Measurements from ENCODE around the gene EPHA8.

EPHA8 gene

GRCh38 chr1:22585471-22585870, 22.2 kb downstream of the EPHA8 start:
- Histone ChIP-seq H3K4me1 (no peaks in the 10 kb centered on the region), H3K79me2 (no peaks in the 10 kb centered on the region), H3K9me3 (ENCODE audit: control insufficient read depth, low read length) (no peaks in the 10 kb centered on the region), H3K9ac (no peak overlapping the region), H3K4me2 (ENCODE audit: low read length) (no peak overlapping the region), H2AFZ (no peak overlapping the region), H3K4me3 (ENCODE audit: low read depth, low read length) (no peak overlapping the region), H3K27ac (no peak overlapping the region), H3K27me3 (ENCODE audit: control insufficient read depth, insufficient read depth, low read length) (no peaks in the 10 kb centered on the region), H3K36me3 (ENCODE audit: control insufficient read depth, insufficient read depth, low read length) (no peaks in the 10 kb centered on the region)
- no peak for TF ChIP-seq CTCF (IDR thresholded peaks at IDR 0.05)

- no peak overlapping the region for H3K4me2 ChIP-seq (ENCODE audit: low read length)
- no peaks in the 10 kb centered on the region for H3K9me3 ChIP-seq (ENCODE audit: control insufficient read depth, low read length)
- H3K27me3 ChIP-seq (ENCODE audit: control insufficient read depth, insufficient read depth, low read length) = no peaks in the 10 kb centered on the region
- no peak overlapping the region for H2AFZ ChIP-seq
- H3K79me2 ChIP-seq = no peaks in the 10 kb centered on the region
- H3K27ac ChIP-seq = no peak overlapping the region
- H3K9ac ChIP-seq = no peak overlapping the region
- no peaks in the 10 kb centered on the region for H3K36me3 ChIP-seq (ENCODE audit: control insufficient read depth, insufficient read depth, low read length)
- no peak overlapping the region for H3K4me3 ChIP-seq (ENCODE audit: low read depth, low read length)
- no peak for TF ChIP-seq CTCF (IDR thresholded peaks at IDR 0.05)
- H3K4me1 ChIP-seq = no peaks in the 10 kb centered on the region
Observed at GRCh38 chr1:22586356-22587130, 23.3 kb downstream of the EPHA8 start.

- Histone ChIP-seq H3K27ac (no peak overlapping the region), H3K27me3 (ENCODE audit: control insufficient read depth, insufficient read depth, low read length) (no peaks in the 10 kb centered on the region), H3K79me2 (no peaks in the 10 kb centered on the region), H3K36me3 (ENCODE audit: control insufficient read depth, insufficient read depth, low read length) (no peaks in the 10 kb centered on the region), H2AFZ (no peak overlapping the region), H3K4me3 (ENCODE audit: low read depth, low read length) (no peak overlapping the region), H3K4me1 (no peaks in the 10 kb centered on the region), H3K9me3 (ENCODE audit: control insufficient read depth, low read length) (no peaks in the 10 kb centered on the region), H3K4me2 (ENCODE audit: low read length) (no peak overlapping the region), H3K9ac (no peak overlapping the region)
- no peak for TF ChIP-seq CTCF (IDR thresholded peaks at IDR 0.05)
Observed at GRCh38 chr1:22587247-22587646, 24.0 kb downstream of the EPHA8 start.

GRCh38 chr1:22588899-22589422, 25.7 kb downstream of the EPHA8 start:
- Histone ChIP-seq H3K9me3 (ENCODE audit: control insufficient read depth, low read length) (no peaks in the 10 kb centered on the region), H3K4me3 (ENCODE audit: low read depth, low read length) (no peak overlapping the region), H3K79me2 (no peaks in the 10 kb centered on the region), H3K9ac (no peak overlapping the region), H3K4me1 (no peaks in the 10 kb centered on the region), H3K36me3 (ENCODE audit: control insufficient read depth, insufficient read depth, low read length) (no peaks in the 10 kb centered on the region), H2AFZ (no peak overlapping the region), H3K4me2 (ENCODE audit: low read length) (no peak overlapping the region), H3K27me3 (ENCODE audit: control insufficient read depth, insufficient read depth, low read length) (no peaks in the 10 kb centered on the region), H3K27ac (no peak overlapping the region)
- TF ChIP-seq CTCF (IDR thresholded peaks at IDR 0.05) = no peak

GRCh38 chr1:22591576-22591975, 28.3 kb downstream of the EPHA8 start:
- Histone ChIP-seq H3K4me3 (ENCODE audit: low read depth, low read length) (no peak overlapping the region), H3K4me1 (no peaks in the 10 kb centered on the region), H2AFZ (no peak overlapping the region), H3K9me3 (ENCODE audit: control insufficient read depth, low read length) (no peaks in the 10 kb centered on the region), H3K36me3 (ENCODE audit: control insufficient read depth, insufficient read depth, low read length) (no peaks in the 10 kb centered on the region), H3K27me3 (ENCODE audit: control insufficient read depth, insufficient read depth, low read length) (no peaks in the 10 kb centered on the region), H3K9ac (no peak overlapping the region), H3K4me2 (ENCODE audit: low read length) (no peak overlapping the region), H3K27ac (no peak overlapping the region), H3K79me2 (no peaks in the 10 kb centered on the region)
- TF ChIP-seq CTCF (IDR thresholded peaks at IDR 0.05) = no peak

Data from parathyroid adenoma (tissue), 2 donors.